SK-N-MC (cell line): ENCODE results near the gene COL13A1.

Experiments used
- DNase-seq: peaks from one replicate; pipeline ENCODE4 v3.0.0-alpha.2; 2011; ENCODE audit warnings: low read depth, low spot score
- H3K27ac ChIP-seq: fragments of 200-600 bp; sonication (generic); 2 replicates; pipeline ENCODE4 v1.5.1; 2016; ENCODE audit warnings: mixed run types
- H3K36me3 ChIP-seq: fragments of 200-600 bp; sonication (generic); 2 replicates; pipeline ENCODE4 v1.6.1; 2017; ENCODE audit warnings: antibody characterized with exemption, low read length, mixed read lengths; ENCODE audit not compliant: insufficient read depth
- H3K4me3 ChIP-seq: fragments of 200-600 bp; sonication (generic); 2 replicates; pipeline ENCODE4 v1.5.1; 2016
- H3K9ac ChIP-seq: fragments of 200-600 bp; sonication (generic); 2 replicates; pipeline ENCODE4 v1.8.0; 2017; ENCODE audit warnings: mixed run types, mixed read lengths; ENCODE audit not compliant: insufficient read length
- H3K9me3 ChIP-seq: fragments of 200-600 bp; sonication (generic); 2 replicates; pipeline ENCODE4 v1.6.1; 2017; ENCODE audit warnings: low read depth, mild to moderate bottlenecking, antibody characterized with exemption, low read length, moderate library complexity, mixed read lengths
- EZH2 ChIP-seq: fragments of 200-600 bp; sonication (generic); IDR thresholded peaks from one replicate; pipeline ENCODE4 v1.6.1; 2017; ENCODE audit warnings: antibody characterized with exemption
- FOXP2 ChIP-seq: optimal IDR thresholded peaks from 2 replicates; pipeline ENCODE3; 2011; ENCODE audit warnings: mild to moderate bottlenecking, moderate library complexity; ENCODE audit not compliant: insufficient read depth; ENCODE audit errors: extremely low read length, control extremely low read depth
- POLR2AphosphoS5 ChIP-seq: IDR thresholded peaks from 2 replicates; pipeline ENCODE4 v1.6.1; 2012; ENCODE audit warnings: mild to moderate bottlenecking, low read depth, low read length, borderline replicate concordance

COL13A1 gene

GRCh38 chr10:69899727-69900595 is 98.3 kb downstream of the COL13A1 start:
- Histone ChIP-seq H3K36me3 (no peaks in the 10 kb centered on the region), H3K27ac (no peak overlapping the region), H3K4me3 (no peak overlapping the region), H3K9me3 (no peaks in the 10 kb centered on the region), H3K9ac (no peak overlapping the region)
- DNase-seq: no peak
- TF ChIP-seq EZH2: no peak
- no peak for TF ChIP-seq POLR2AphosphoS5
- no peak for TF ChIP-seq FOXP2

- no peak for DNase-seq
- Histone ChIP-seq H3K36me3 (no peaks in the 10 kb centered on the region; the same call in 1 of the 2 replicates), H3K4me3 (no peak overlapping the region), H3K9ac (no peak overlapping the region), H3K9me3 (no peaks in the 10 kb centered on the region), H3K27ac (no peak overlapping the region)
- TF ChIP-seq POLR2AphosphoS5 (no peak), FOXP2 (no peak), EZH2 (no peak)
Observed at GRCh38 chr10:69901022-69901421, 99.3 kb downstream of the COL13A1 start.

GRCh38 chr10:69901628-69902505 is 100.2 kb downstream of the COL13A1 start:
- no peak for DNase-seq
- Histone ChIP-seq H3K9me3 (no peaks in the 10 kb centered on the region), H3K27ac (no peak overlapping the region), H3K9ac (no peak overlapping the region), H3K36me3 (peaks cover 5% of the 10 kb centered on the region; the same call in 1 of the 2 replicates), H3K4me3 (no peak overlapping the region)
- TF ChIP-seq POLR2AphosphoS5 (no peak), FOXP2 (no peak), EZH2 (no peak)

GRCh38 chr10:69902835-69903535 is 101.3 kb downstream of the COL13A1 start:
- Histone ChIP-seq H3K9me3 (no peaks in the 10 kb centered on the region), H3K27ac (no peak overlapping the region), H3K36me3 (peaks cover 5% of the 10 kb centered on the region; the same call in 1 of the 2 replicates), H3K4me3 (no peak overlapping the region), H3K9ac (no peak overlapping the region)
- no peak for DNase-seq
- TF ChIP-seq POLR2AphosphoS5 (no peak), EZH2 (no peak), FOXP2 (no peak)

GRCh38 chr10:69904533-69904932 is 102.8 kb downstream of the COL13A1 start:
- H3K36me3 ChIP-seq: peaks cover 5% of the 10 kb centered on the region; the same call in 1 of the 2 replicates
- no peak overlapping the region for H3K4me3 ChIP-seq
- no peaks in the 10 kb centered on the region for H3K9me3 ChIP-seq
- H3K27ac ChIP-seq: no peak overlapping the region
- no peak for TF ChIP-seq EZH2
- TF ChIP-seq POLR2AphosphoS5: no peak
- no peak for TF ChIP-seq FOXP2
- no peak for DNase-seq
- H3K9ac ChIP-seq: no peak overlapping the region

- no peak for TF ChIP-seq POLR2AphosphoS5
- TF ChIP-seq EZH2: no peak
- no peak for TF ChIP-seq FOXP2
- H3K27ac ChIP-seq: no peak overlapping the region
- no peak for DNase-seq
Observed at GRCh38 chr10:69906425-69906824, 104.7 kb downstream of the COL13A1 start.

GRCh38 chr10:69907517-69907916 is 105.8 kb downstream of the COL13A1 start:
- H3K9me3 ChIP-seq: no peaks in the 10 kb centered on the region
- H3K4me3 ChIP-seq: no peak overlapping the region
- H3K36me3 ChIP-seq: peaks cover 5% of the 10 kb centered on the region; the same call in 1 of the 2 replicates
- H3K9ac ChIP-seq: no peak overlapping the region
- H3K27ac ChIP-seq: no peak overlapping the region
- DNase-seq: no peak
- TF ChIP-seq POLR2AphosphoS5 (no peak), FOXP2 (no peak), EZH2 (no peak)

More at GRCh38 chr10:69906425-69906824, 104.7 kb downstream of the COL13A1 start:
- H3K9ac ChIP-seq: no peak overlapping the region
- no peaks in the 10 kb centered on the region for H3K9me3 ChIP-seq
- H3K36me3 ChIP-seq: peaks cover 5% of the 10 kb centered on the region; the same call in 1 of the 2 replicates
- H3K4me3 ChIP-seq: no peak overlapping the region
